ENCODE measurements around the gene UBN1.

The UBN1 gene

DNA sequence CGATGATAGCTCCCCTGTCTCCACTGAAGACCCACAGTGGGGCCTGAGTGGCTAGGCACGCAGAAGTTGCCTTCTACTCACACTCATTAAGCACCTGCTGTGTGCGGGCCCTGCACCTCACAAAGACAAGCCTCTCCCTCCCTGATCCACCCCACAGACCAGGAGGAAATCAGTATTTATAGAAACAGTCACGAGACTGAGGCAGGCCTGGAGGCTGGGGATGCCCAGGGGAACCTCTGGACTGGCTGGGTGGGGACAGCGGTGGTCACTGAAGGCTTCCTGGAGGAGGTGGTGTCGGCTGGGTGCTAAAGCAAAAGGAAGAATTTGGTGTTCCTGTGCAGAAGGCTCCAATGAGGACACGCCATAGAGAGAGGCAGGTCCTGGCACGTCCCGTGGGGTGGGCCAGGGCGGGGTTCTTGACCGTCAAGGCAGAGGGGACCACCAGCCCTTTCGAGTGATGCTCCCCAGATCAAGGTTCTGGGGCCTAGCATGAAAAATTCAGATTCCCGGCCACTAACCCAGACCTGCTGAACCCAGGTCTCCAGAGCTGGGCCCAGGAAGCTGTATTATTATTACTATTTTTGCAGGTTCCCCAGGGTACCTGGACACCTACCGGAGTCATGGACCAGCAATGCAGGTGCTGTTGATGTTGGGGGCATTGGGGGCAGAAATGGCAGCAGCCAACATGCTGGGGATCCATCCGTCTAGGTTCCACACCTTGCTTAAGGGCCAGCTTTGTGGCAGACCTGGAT lies 66.7 kb downstream of the UBN1 start:
- TF ChIP-seq TAF1 (IDR thresholded peaks at IDR 0.05; ENCODE audit: borderline replicate concordance, insufficient read depth, low read length): no peak
- no peak for TF ChIP-seq SIN3A (IDR thresholded peaks at IDR 0.05; ENCODE audit: borderline replicate concordance, insufficient read depth, low read length)
- TF ChIP-seq FOXP2 (optimal IDR thresholded peaks at IDR 0.05; ENCODE audit: borderline replicate concordance, extremely low read depth, extremely low read length, insufficient read depth): no peak
- no peak for TF ChIP-seq POLR2AphosphoS5 (IDR thresholded peaks at IDR 0.05; ENCODE audit: low read depth, low read length)
- no peak for TF ChIP-seq REST (IDR thresholded peaks at IDR 0.05; ENCODE audit: insufficient read depth in 1 of 2, low read depth in 2 of 2, low read length in 2 of 2)

GRCh38 chr16:4914528-4915225 lies 67.4 kb downstream of the UBN1 start:
- TF ChIP-seq REST (IDR thresholded peaks at IDR 0.05; ENCODE audit: insufficient read depth in 1 of 2, low read depth in 2 of 2, low read length in 2 of 2) (no peak), FOXP2 (optimal IDR thresholded peaks at IDR 0.05; ENCODE audit: borderline replicate concordance, extremely low read depth, extremely low read length, insufficient read depth) (no peak)

DNA sequence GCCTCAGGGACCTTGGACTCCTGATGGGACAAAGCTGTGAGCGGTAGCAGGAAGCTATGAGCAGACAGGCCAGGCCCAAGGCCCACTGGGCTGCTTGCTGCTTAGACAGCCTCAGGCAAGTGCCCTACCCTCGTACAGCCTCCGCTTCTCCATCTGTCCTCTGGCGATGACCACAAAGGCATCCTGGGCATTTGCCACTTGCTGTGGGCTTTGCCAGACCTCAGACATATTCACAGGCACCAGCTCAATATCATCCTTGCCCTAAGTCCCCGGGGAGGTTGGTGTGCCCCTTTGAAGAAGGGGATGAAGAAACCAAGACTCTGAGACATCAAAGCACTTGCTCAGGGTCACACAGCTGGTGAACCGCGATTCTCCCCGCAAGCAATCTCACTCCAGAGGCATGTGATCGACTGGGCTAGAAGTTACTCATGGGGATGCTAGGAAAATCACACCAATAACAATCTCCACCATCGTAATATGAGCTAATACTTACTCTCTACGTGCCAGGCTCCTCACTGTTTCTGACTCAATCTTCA lies 68.0 kb downstream of the UBN1 start:
- TF ChIP-seq TAF1 (IDR thresholded peaks at IDR 0.05; ENCODE audit: borderline replicate concordance, insufficient read depth, low read length): no peak
- TF ChIP-seq POLR2AphosphoS5 (IDR thresholded peaks at IDR 0.05; ENCODE audit: low read depth, low read length): no peak
- no peak for TF ChIP-seq SIN3A (IDR thresholded peaks at IDR 0.05; ENCODE audit: borderline replicate concordance, insufficient read depth, low read length)
- no peak for TF ChIP-seq REST (IDR thresholded peaks at IDR 0.05; ENCODE audit: insufficient read depth in 1 of 2, low read depth in 2 of 2, low read length in 2 of 2)
- no peak for TF ChIP-seq FOXP2 (optimal IDR thresholded peaks at IDR 0.05; ENCODE audit: borderline replicate concordance, extremely low read depth, extremely low read length, insufficient read depth)

- no peak for TF ChIP-seq REST (IDR thresholded peaks at IDR 0.05; ENCODE audit: insufficient read depth in 1 of 2, low read depth in 2 of 2, low read length in 2 of 2)
- TF ChIP-seq FOXP2 (optimal IDR thresholded peaks at IDR 0.05; ENCODE audit: borderline replicate concordance, extremely low read depth, extremely low read length, insufficient read depth): no peak
Observed at GRCh38 chr16:4917117-4917516, 69.8 kb downstream of the UBN1 start.

Data from PFSK-1 (cell line).